Left lobe of liver (tissue), 1 donor: Measurements from ENCODE around the gene QRFPR. TPM values are rescaled to one million over a fixed set of nuclear protein-coding genes. Genes with fewer than 3 reads are reported as not detected.

Experiments
- total RNA-seq: library from RNA; stranded (reverse); gene quantifications from one replicate; pipeline ENCODE4 v1.2.1, GENCODE V29; 2021
- donor health status: DM: no; HTN: yes; CAD: no.

The QRFPR gene
- total RNA-seq, 1 donor from 2014 or later, result not detected

Other genes with a start within 250 kb of the QRFPR start
- gene TNIP3, start 216.7 kb downstream of the QRFPR start, total RNA-seq, result not detected